Stimulated activated CD8-positive, alpha-beta memory T cell treated with anti-CD3 and anti-CD28 coated beads, Interleukin-7, amount 100 ng/mL, for 48 hours (primary cell): Measurements from ENCODE around the gene RAB33A.

ENCODE experiments used
- DNase-seq, 2 donors: peaks; one replicate each; pipeline ENCODE4 v3.0.0-alpha.2; 2020; ENCODE audit warnings: low read depth in 1 of 2; ENCODE audit errors: extremely low read depth in 1 of 2

The RAB33A gene

GRCh38 chrX:130171446-130172126 is at the start of gene RAB33A:
Gene RAB33A, plus strand, starts transcription at chrX:130171962. Its CDS starts 101 bp downstream, at chrX:130172063.
- DNase-seq = no peak

DNA sequence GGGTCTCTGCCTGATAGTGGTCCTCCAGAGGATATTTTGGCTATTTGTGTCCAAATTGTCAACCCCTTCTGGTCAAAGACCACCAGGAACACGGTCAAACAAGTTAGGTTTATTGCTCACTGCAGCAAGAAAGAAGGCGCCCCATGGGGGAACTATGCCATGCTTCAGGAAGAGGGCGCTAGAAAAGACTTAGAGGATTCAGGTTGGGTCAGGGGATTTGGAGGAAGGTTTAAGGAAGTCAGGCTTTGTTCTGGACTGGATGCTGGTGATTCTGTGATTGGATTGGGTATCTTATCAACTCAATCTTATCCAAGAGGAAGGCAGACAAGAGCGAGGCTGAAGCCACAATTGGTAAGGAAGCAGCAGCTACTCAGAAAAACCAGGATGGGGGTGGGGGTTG is 47.2 kb upstream of the RAB33A start:
- DNase-seq = no peak

GRCh38 chrX:130125091-130125874 is 46.5 kb upstream of the RAB33A start:
- no peak for DNase-seq

GRCh38 chrX:130130990-130131389 is 40.8 kb upstream of the RAB33A start:
- no peak for DNase-seq

GRCh38 chrX:130136496-130136895 is 35.3 kb upstream of the RAB33A start:
- no peak for DNase-seq

DNA sequence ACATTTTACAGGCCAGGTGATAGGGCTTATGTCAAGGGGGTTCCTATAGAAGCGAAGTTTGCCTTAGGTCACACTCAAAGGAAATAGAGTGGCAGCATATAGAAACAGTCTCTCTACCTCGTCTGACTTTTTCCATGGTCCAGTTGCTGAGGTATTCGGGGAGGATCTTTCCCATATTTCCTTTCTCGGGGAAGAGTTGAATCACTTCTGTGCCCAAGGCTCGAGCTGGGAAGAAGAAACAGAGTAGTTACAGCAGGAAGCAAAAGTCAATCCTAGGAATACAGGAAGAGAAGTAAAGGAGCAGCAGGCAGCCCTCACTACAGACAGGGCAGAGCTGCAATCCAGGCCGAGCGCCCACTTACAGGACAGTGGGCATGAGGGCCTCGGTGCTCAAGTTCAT is 34.8 kb upstream of the RAB33A start:
- DNase-seq = no peak

DNA sequence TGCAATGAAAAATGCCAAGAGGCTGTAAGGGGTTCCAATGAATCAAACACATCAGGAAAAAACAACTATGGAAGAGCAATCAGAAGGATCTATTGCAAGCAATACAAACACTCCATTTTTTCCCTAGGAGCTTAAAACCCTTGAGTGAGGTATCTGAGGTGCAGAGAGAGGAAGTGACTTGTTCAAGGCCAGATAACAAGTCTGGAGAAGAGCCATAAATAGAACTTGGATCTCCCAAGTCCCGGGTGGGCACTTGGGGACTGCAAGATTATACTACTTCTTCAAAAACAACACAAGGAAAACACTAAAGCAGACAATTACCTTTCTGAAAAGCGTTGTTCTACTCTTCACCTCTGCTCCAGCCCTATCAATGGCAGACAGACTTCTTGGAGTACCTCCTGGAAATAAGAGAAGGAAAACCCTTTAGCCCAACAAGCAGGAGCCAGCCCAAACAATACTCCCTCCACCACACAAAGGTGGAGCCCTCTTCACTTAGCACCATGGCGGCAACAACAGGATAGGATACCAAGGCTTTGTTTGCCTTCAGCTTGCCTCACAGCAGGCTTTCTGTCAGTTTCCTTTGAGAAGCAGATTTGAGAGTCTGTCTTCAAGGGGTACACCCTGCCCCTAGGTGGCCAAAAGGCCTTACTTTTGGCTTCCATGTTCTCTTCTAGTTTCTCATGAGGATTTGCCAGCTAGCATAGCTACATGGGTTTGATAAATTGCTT is 32.1 kb upstream of the RAB33A start:
- no peak for DNase-seq

- no peak for DNase-seq
These were observed 27.3 kb upstream of the RAB33A start for GRCh38 chrX:130144509-130144908.

DNA sequence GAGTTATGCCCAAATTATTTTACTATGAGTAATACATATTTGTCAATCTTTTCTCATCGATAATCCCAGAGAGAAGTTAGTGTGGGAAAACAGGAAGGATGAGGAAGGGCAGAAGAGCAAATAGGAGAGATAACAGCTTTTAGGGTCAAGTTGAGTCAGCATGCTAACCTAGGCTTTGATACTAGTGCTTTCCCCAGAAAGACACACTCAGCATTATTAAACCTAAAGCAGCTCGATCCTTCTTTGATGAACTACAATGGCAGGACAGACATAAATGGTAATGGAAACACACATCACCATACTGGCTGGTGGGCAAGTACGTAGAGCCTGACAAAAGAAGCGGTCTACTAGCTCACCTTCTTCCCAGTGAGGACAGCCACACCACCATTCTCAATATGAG is 26.6 kb upstream of the RAB33A start:
- no peak for DNase-seq

DNA sequence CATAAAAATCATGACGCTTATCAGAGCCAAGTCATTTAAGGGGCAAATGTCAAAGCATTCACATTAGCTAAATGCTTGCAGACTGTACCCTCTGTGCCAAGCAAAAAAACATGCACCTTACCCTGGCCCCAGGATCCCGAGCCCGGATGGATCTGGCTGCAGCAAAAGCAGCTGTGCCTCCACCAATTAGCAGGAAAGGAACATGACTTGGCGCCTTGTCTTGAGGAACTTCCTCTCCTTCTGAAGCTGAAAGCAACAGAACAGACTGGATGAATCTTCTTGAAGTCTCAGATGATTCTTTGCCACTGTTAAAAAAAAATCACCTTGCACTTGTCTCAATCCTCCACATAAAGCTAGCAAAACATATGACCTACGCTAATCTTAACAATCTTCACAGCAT is 24.1 kb upstream of the RAB33A start:
- no peak for DNase-seq

GRCh38 chrX:130155564-130155963 is 16.2 kb upstream of the RAB33A start:
- DNase-seq = no peak

- no peak for DNase-seq
These were observed 13.5 kb upstream of the RAB33A start for GRCh38 chrX:130158311-130158710.

- DNase-seq = no peak
These were observed 12.0 kb upstream of the RAB33A start for GRCh38 chrX:130159776-130160175.

DNA sequence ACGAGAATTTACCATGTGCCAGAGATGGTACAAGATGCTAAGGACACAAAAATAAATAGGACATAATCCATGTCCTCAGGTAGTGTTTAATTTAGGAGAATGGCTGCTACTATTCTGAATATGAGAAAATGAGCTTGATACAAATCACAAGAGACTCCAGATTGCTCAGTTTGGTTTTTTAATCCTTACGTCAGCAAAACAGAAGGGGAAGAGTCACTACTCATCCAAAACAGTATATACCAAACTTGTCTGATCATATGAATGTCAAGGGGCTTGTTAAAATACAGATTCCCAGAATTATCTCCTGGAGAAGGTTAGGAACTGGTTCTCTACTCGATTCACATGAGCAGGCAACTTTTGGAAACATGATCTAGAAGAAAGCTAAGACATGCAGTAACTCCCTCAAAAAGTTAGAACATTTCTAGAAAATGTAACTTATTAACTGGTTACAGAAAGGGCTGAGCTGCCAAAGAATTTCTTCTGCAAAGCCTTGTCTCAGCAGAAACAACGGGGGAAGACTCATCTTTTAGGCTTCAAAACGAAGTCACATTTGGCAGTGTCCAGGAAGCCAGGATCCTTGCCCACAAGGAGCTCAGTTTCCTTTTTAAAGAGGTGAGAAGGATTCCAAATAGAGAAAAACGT is 9.5 kb upstream of the RAB33A start:
- no peak for DNase-seq

DNA sequence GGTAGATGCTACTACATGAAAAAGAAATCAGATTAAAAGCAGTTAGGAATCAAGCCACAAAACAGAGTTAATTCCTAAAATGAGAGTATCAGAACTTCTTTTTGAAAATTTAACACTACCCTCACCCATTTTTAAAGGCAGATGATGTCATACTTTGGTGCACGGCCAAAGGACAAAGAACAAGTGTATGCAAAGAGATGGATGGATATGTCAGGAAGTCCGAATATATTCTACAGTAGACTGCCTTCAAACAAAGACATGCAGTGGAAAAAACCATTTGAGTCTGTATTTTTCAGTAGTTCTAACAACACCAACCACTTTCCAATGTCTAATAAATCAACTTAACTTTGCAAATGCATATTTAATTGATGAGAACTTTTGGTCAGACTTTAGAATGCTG is 8.4 kb upstream of the RAB33A start:
- no peak for DNase-seq

DNA sequence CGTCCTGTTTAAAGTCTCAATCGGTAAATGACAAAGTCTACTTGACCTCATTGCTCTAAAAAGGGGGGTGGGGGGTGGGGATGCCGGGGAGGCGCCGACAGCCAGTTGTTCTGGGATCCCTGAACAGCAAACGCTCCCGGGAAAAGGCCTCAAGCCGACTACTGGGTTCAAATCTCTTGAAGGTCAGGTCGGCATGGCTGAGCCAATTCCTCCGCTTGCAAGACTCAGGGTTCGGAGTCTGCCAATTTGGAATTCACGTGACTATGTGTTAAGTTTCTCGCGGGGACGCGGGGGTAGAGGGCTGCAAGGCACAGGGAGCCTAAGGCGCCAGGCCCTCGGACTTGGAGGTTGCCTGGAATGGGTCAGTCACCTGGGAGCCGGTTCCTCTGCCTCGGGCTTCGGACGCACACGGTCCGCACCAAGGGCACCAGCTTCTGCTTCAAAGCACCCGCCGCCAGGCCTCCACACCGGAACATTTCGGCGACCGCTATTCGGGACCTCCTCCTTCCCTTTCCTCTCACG is 6.5 kb upstream of the RAB33A start:
- no peak for DNase-seq

GRCh38 chrX:130165703-130166502 is 5.9 kb upstream of the RAB33A start, which contains the start of gene AIFM1:
Gene AIFM1, minus strand, starts transcription at chrX:130165841. Its CDS starts 185 bp downstream, at chrX:130165656.
- DNase-seq = peak; percentile 76 to 88

- no peak for DNase-seq
These were observed 5.3 kb upstream of the RAB33A start for GRCh38 chrX:130166503-130166777.

- DNase-seq = no peak
These were observed 4.7 kb upstream of the RAB33A start for GRCh38 chrX:130167040-130167439.

GRCh38 chrX:130170752-130171445 is 863 bp upstream of the RAB33A start:
- DNase-seq = peak; percentile 20 to 56
